ENCODE measurements around the gene DNAJA2. TPM values are rescaled to one million over a fixed set of nuclear protein-coding genes. Genes with fewer than 3 reads are reported as not detected.

DNAJA2 gene
- total RNA-seq, 1 experiment from 2014 or later = 84.7 TPM

- DNase-seq (ENCODE audit: low spot score) = no peak
These were observed 44.7 kb downstream of the DNAJA2 start for GRCh38 chr16:46928811-46929210.

- DNase-seq (ENCODE audit: low spot score) = no peak
These were observed 46.2 kb downstream of the DNAJA2 start for GRCh38 chr16:46927273-46927672.

- DNase-seq (ENCODE audit: low spot score) = no peak
These were observed 46.8 kb downstream of the DNAJA2 start for GRCh38 chr16:46926470-46927225.

- DNase-seq (ENCODE audit: low spot score) = no peak
These were observed 49.1 kb downstream of the DNAJA2 start for GRCh38 chr16:46924402-46924801.

GRCh38 chr16:46923513-46924295 lies 49.8 kb downstream of the DNAJA2 start:
- no peak for DNase-seq (ENCODE audit: low spot score)

- DNase-seq (ENCODE audit: low spot score) = no peak
These were observed 51.2 kb downstream of the DNAJA2 start for GRCh38 chr16:46922239-46922638.

GRCh38 chr16:46920402-46921068 lies 52.9 kb downstream of the DNAJA2 start:
- DNase-seq (ENCODE audit: low spot score) = no peak

GRCh38 chr16:46918905-46919792 lies 54.3 kb downstream of the DNAJA2 start:
- no peak for DNase-seq (ENCODE audit: low spot score)

- DNase-seq (ENCODE audit: low spot score) = no peak
These were observed 55.1 kb downstream of the DNAJA2 start for GRCh38 chr16:46918400-46918799.

- DNase-seq (ENCODE audit: low spot score) = no peak
These were observed 56.5 kb downstream of the DNAJA2 start for GRCh38 chr16:46916980-46917379.

GRCh38 chr16:46915483-46916025 lies 57.9 kb downstream of the DNAJA2 start:
- DNase-seq (ENCODE audit: low spot score) = no peak

GRCh38 chr16:46914556-46915201 lies 58.8 kb downstream of the DNAJA2 start:
- no peak for DNase-seq (ENCODE audit: low spot score)

- DNase-seq (ENCODE audit: low spot score) = no peak
These were observed 61.8 kb downstream of the DNAJA2 start for GRCh38 chr16:46911650-46912049.

GRCh38 chr16:46911038-46911437 lies 62.4 kb downstream of the DNAJA2 start:
- DNase-seq (ENCODE audit: low spot score) = no peak

GRCh38 chr16:46908540-46909372 lies 64.7 kb downstream of the DNAJA2 start:
- peak; percentile 34 for DNase-seq (ENCODE audit: low spot score)

GRCh38 chr16:46907061-46907774 lies 66.3 kb downstream of the DNAJA2 start:
- no peak for DNase-seq (ENCODE audit: low spot score)

GRCh38 chr16:46906360-46907060 lies 67.0 kb downstream of the DNAJA2 start:
- DNase-seq (ENCODE audit: low spot score) = no peak

Data from H4 (cell line).